ENCODE measurements around the gene GARRE1.
"Not testable (repeated sequence)": the region's sequence is repeated elsewhere in the genome, so short reads cannot be mapped to it uniquely, and the experiment has no call there.

GRCh38 chr19:34253167-34253566, 1.2 kb upstream of the GARRE1 start:
- TF ChIP-seq RAD21 (IDR thresholded peaks at IDR 0.05; ENCODE audit: low read depth); CTCF (IDR thresholded peaks at IDR 0.05 in 2 of 3, conservative IDR thresholded peaks at IDR 0.05 in 1 of 3; ENCODE audit: borderline replicate concordance in 1 of 3, insufficient read depth in 1 of 3, low read depth in 2 of 3, low read length in 2 of 3); REST (IDR thresholded peaks at IDR 0.05; ENCODE audit: low read depth); MAX (IDR thresholded peaks at IDR 0.05): not testable (repeated sequence)
